ENCODE results near the gene ARHGAP11A.

ARHGAP11A gene

DNA sequence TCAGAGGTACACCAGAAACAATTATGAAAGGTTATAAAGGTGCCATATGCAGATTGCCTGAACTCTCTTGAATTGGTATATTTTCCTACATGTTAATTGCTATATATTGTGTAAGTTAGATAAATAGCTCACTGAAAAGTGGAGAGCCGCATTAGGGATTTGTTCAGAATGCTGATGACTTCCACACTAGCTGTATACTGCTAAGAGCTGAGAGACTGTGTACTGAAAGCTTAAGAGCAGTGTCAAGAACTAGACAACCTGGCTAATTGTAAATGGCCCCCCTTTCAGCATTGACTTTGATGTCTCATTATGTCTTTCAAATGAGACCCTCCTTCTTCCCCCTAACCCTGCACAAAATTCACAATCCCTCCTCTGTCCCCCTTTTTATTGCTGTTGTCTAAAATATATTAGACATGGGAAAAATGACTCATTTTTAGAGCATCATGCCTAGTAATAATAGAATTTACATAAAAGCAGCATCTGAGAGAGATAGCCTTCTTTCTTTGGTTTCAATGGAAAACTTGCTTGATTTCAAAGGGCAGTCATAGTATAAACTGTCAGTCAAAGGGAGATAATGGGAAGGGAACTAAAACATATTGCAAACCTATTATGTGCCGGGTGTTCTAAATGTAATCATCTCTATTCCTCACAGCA is 67.8 kb downstream of the ARHGAP11A start:
- no peak overlapping the region for H3K27ac ChIP-seq
- no peak for TF ChIP-seq ZFX (IDR thresholded peaks at IDR 0.05; ENCODE audit: borderline replicate concordance)
- no peak for TF ChIP-seq CTCF (IDR thresholded peaks at IDR 0.05)

DNA sequence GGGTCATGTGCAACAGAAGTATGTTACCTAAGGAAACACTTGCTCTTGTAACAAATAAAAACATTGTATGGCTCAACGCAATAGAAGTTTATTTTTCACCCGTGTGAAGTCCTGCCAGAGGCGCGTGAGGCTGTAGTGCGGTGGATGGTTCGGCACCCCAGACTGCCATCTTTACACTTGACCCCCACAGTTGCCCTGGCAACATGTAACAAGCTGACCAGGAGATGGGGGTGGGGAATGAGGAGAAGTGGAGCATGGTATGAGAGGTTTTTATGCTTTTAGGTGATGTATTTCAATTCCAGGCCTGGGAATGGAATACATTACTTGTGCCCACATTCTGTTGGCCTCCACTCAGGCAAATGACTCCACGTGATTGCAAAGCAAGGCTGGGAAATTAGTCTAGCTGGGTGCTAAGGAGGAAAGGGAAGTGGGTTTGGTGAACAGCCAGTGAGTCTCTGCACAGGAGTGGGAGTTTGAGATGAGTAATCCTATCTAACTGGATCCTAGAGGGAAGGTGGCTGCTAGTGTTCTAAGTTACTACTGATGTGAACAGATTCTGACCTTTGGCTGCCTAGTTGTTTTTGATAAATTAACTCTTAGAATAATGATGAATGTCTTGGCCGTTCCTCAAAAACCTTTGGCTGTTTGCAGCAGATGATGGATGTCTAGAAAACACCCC is 68.7 kb downstream of the ARHGAP11A start:
- TF ChIP-seq ZFX (IDR thresholded peaks at IDR 0.05; ENCODE audit: borderline replicate concordance) (no peak), CTCF (IDR thresholded peaks at IDR 0.05) (no peak)
- no peak overlapping the region for H3K27ac ChIP-seq

DNA sequence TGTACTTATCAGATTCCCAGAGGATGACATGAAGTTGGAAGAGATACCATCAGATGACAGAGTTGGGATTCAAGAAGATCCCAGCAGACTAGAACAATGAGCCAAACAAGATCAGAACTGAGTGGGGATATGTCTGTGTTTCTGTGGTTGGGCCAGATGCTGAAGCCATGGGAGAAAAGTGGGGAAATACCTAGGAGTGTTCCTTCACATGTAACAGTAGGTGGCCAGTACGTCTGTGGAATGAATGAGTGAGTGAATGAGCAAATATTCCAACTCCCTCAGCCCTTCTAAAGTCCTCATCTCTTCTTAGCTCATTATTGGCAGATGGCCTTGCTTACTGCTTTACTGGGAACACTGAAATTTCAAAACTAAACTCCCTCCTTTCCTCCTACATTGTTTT is 70.3 kb downstream of the ARHGAP11A start:
- H3K27ac ChIP-seq: no peak overlapping the region
- no peak for TF ChIP-seq ZFX (IDR thresholded peaks at IDR 0.05; ENCODE audit: borderline replicate concordance)
- TF ChIP-seq CTCF (IDR thresholded peaks at IDR 0.05): no peak

DNA sequence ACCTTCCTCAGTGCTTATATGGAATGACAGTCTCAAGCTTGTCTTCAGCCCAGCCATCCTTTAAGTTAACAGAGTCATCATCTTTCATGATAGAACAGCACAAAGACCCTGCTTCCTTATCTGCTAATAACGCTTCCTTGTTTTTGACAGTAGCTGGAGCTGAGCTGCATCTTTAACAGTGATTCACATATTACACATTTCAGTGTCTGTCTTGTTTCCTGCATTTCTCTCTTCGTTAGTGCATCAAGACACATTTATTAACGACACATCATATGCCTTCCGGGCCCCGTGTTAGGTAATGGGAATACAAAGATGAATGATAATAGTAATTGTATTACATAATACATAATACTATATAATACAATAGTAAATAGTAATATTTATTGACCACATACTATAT is 72.3 kb downstream of the ARHGAP11A start:
- TF ChIP-seq CTCF (IDR thresholded peaks at IDR 0.05): no peak
- TF ChIP-seq ZFX (IDR thresholded peaks at IDR 0.05; ENCODE audit: borderline replicate concordance): no peak
- H3K27ac ChIP-seq: no peak overlapping the region

DNA sequence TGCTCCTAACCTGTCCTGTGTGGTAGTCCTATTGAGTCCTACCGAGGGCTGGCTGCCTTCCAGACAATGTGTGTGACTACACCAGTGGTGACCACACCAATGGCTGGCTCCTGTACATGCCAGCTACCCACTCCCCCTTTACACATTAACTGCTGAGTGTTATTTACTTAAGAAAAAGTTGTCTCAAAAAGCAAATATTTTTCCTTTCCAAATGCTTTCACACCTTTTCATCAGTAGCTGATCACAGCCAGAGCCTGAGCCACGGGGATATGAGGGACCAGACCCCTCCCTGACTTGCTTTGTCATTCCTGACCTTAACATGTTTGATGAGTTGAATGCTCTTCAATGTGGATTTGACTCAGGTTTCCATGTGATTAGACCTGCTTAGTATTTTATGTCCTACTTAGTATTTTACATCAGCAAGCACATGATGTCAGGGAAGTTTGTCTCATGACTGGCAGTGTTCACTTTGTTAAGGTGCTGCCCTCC is 72.9 kb downstream of the ARHGAP11A start:
- TF ChIP-seq CTCF (IDR thresholded peaks at IDR 0.05) (no peak), ZFX (IDR thresholded peaks at IDR 0.05; ENCODE audit: borderline replicate concordance) (no peak)
- no peak overlapping the region for H3K27ac ChIP-seq
